IMR-90 (cell line): ENCODE measurements around the gene PDCD1. TPM values are rescaled to one million over a fixed set of nuclear protein-coding genes. Genes with fewer than 3 reads are reported as not detected.
A peak's percentile ranks its signal among the peaks of the same experiment; 100 is the strongest.

Source experiments
- ATAC-seq: fragments of 200-7000 bp; cut with Tn5 transposase; 2 replicates; pipeline ENCODE4 v1.9.1; 2020; ENCODE audit warnings: low read depth, mild to moderate bottlenecking, moderate library complexity
- BruUV-seq: library from RNA; stranded (reverse); fragments of 400-500 nt; replicated peaks from 2 replicates; lab custom pipeline; 2021; lab: Mats Ljungman, UMichigan
- CTCF ChIA-PET: fragments of 300-600 bp; formaldehyde crosslinking; extraction: SDS; loops from one replicate; lab custom pipeline; 2021; ENCODE audit warnings: antibody characterized with exemption; lab: Yijun Ruan, JAX
- POLR2A ChIA-PET: fragments of 300-600 bp; sonication (Branson Sonifier 250); formaldehyde crosslinking; loops from one replicate; lab custom pipeline; 2022; ENCODE audit warnings: antibody characterized with exemption; ENCODE audit not compliant: unreplicated experiment; lab: Charles Lee
- DNase-seq: peaks from one replicate; pipeline ENCODE4 v3.0.0; 2013
- H2AFZ ChIP-seq: replicated peaks from 2 replicates; pipeline ENCODE3; 2013; ENCODE audit warnings: low read length, mild to moderate bottlenecking; ENCODE audit not compliant: poor library complexity
- H2AK5ac ChIP-seq: 2 replicates; pipeline ENCODE4 v1.6.1; 2013; ENCODE audit warnings: low read depth, low read length, inconsistent platforms
- H2AK9ac ChIP-seq: replicated peaks from 2 replicates; pipeline ENCODE3; 2013; ENCODE audit warnings: mild to moderate bottlenecking, low read depth, low read length, moderate library complexity; ENCODE audit not compliant: poor library complexity
- H2BK120ac ChIP-seq: 2 replicates; pipeline ENCODE4 v1.6.1; 2013; ENCODE audit warnings: low read depth, low read length, inconsistent platforms
- H2BK15ac ChIP-seq: 3 replicates; pipeline ENCODE4 v1.6.1; 2013; ENCODE audit warnings: low read depth, low read length, inconsistent platforms
- H2BK20ac ChIP-seq: 2 replicates; pipeline ENCODE4 v1.6.1; 2013; ENCODE audit warnings: low read depth, mild to moderate bottlenecking, inconsistent platforms, low read length, moderate library complexity
- H2BK5ac ChIP-seq: 2 replicates; pipeline ENCODE4 v1.6.1; 2013; ENCODE audit warnings: mild to moderate bottlenecking, low read depth, low read length, inconsistent platforms; ENCODE audit not compliant: poor library complexity, severe bottlenecking
- H3K14ac ChIP-seq: replicated peaks from 2 replicates; pipeline ENCODE4 v1.6.1; 2013; ENCODE audit warnings: low read depth, low read length, inconsistent platforms
- H3K18ac ChIP-seq: 2 replicates; pipeline ENCODE4 v1.6.1; 2013; ENCODE audit warnings: low read depth, low read length, control low read depth
- H3K23ac ChIP-seq: 2 replicates; pipeline ENCODE4 v1.6.1; 2013; ENCODE audit warnings: low read depth, low read length, inconsistent platforms
- H3K27ac ChIP-seq: 2 replicates; pipeline ENCODE4 v1.5.1; 2013; ENCODE audit warnings: mild to moderate bottlenecking, control low read depth, low read length; ENCODE audit not compliant: insufficient read depth
- H3K27me3 ChIP-seq: 2 replicates; pipeline ENCODE4 v1.6.1; 2013; ENCODE audit warnings: low read length; ENCODE audit not compliant: control insufficient read depth, insufficient read depth
- H3K36me3 ChIP-seq: 2 replicates; pipeline ENCODE4 v1.6.1; 2013; ENCODE audit warnings: low read length, mixed read lengths; ENCODE audit not compliant: control insufficient read depth, insufficient read depth
- H3K4ac ChIP-seq: 2 replicates; pipeline ENCODE4 v1.6.1; 2013; ENCODE audit warnings: low read depth, low read length, inconsistent platforms
- H3K4me1 ChIP-seq: 2 replicates; pipeline ENCODE4 v1.6.1; 2013; ENCODE audit warnings: low read length, mixed read lengths; ENCODE audit not compliant: control insufficient read depth, insufficient read depth
- H3K4me2 ChIP-seq: 2 replicates; pipeline ENCODE4 v1.6.1; 2013; ENCODE audit warnings: low read depth, mild to moderate bottlenecking, control low read depth, low read length, moderate library complexity
- H3K4me3 ChIP-seq: 2 replicates; pipeline ENCODE4 v1.5.1; 2013; ENCODE audit warnings: low read depth, mild to moderate bottlenecking, control low read depth, low read length, moderate library complexity; ENCODE audit not compliant: insufficient read depth
- H3K56ac ChIP-seq: 2 replicates; pipeline ENCODE4 v1.6.1; 2013; ENCODE audit warnings: low read length, inconsistent platforms; ENCODE audit not compliant: insufficient read depth; ENCODE audit errors: extremely low read depth
- H3K79me1 ChIP-seq, 2 experiments: 2 replicates each; pipeline ENCODE4 v1.6.1; 2013; ENCODE audit warnings: low read length in 2 of 2, inconsistent platforms in 1 of 2, low read depth in 1 of 2
- H3K9ac ChIP-seq: 2 replicates; pipeline ENCODE4 v1.6.1; 2013; ENCODE audit warnings: low read depth, low read length, control low read depth
- H3K9me1 ChIP-seq: 2 replicates; pipeline ENCODE4 v1.6.1; 2013; ENCODE audit warnings: low read length, inconsistent platforms; ENCODE audit not compliant: insufficient read depth
- H3K9me3 ChIP-seq: 2 replicates; pipeline ENCODE4 v1.6.1; 2013; ENCODE audit warnings: low read length; ENCODE audit not compliant: control insufficient read depth, insufficient read depth
- H4K20me1 ChIP-seq: 2 replicates; pipeline ENCODE4 v1.6.1; 2013; ENCODE audit warnings: low read length, inconsistent platforms; ENCODE audit not compliant: insufficient read depth
- H4K5ac ChIP-seq: 2 replicates; pipeline ENCODE4 v1.6.1; 2013; ENCODE audit warnings: mild to moderate bottlenecking, low read depth, low read length, control low read depth
- H4K8ac ChIP-seq, 2 experiments: 2 replicates each; pipeline ENCODE4 v1.6.1; 2013; ENCODE audit warnings: low read depth in 2 of 2, low read length in 2 of 2, control low read depth in 1 of 2, inconsistent platforms in 1 of 2
- H4K91ac ChIP-seq: 2 replicates; pipeline ENCODE4 v1.6.1; 2013; ENCODE audit warnings: low read depth, low read length, inconsistent platforms; ENCODE audit not compliant: insufficient read depth
- BHLHE40 ChIP-seq: fragments of 150-350 bp; IDR thresholded peaks from 2 replicates; pipeline ENCODE4 v1.6.1; 2016; ENCODE audit warnings: mild to moderate bottlenecking, low read depth, low read length
- WGBS, 2 experiments: methylation state at CpG; one replicate each; pipeline versions ENCODE4 v1.1.5 to v1.1.7; 2013; ENCODE audit warnings: missing lambda C conversion rate in 2 of 2; ENCODE audit not compliant: insufficient read length in 1 of 2; ENCODE audit errors: extremely low coverage in 2 of 2; 5-methylcytosine and 5-hydroxymethylcytosine counted together
- dilution Hi-C: fragments of 300-500 bp; cut with HindIII; formaldehyde crosslinking; loops from one replicate; pipeline ENCODE4 v1.14.3; 2018; ENCODE audit warnings: low sequenced_read_pairs; ENCODE audit not compliant: unreplicated experiment
- in situ Hi-C: fragments of 300-500 bp; cut with MboI; formaldehyde crosslinking; loops from 3 replicates; pipeline ENCODE4 v1.14.3; 2019; ENCODE audit warnings: low sequenced_read_pairs, inconsistent platforms, mixed read lengths
- intact Hi-C: fragments of 100-400 bp; cut with micrococcal nuclease; formaldehyde crosslinking; loops from 2 replicates; pipeline ENCODE4 v1.10.0; 2022
- polyA plus RNA-seq, 3 experiments: library from polyadenylated mRNA; depleted of rRNA; stranded (reverse); fragments of >200 nt; gene quantifications; 2 replicates each; pipeline ENCODE4 v1.2.3, GENCODE V29; 2012; ENCODE audit warnings: low replicate concordance in 1 of 3
- total RNA-seq: library from RNA; depleted of rRNA; stranded (reverse); fragments of >200 nt; gene quantifications from 2 replicates; pipeline ENCODE4 v1.2.3, GENCODE V29; 2012
- TF ChIP-seq, protein P1 (sequence below): conservative IDR thresholded peaks from 2 replicates; pipeline ENCODE4 v1.5.1; 2012; ENCODE audit warnings: mild to moderate bottlenecking, low read depth, low read length, improper control_type of control experiment

PDCD1 gene
- total and polyA plus RNA-seq, 2 of the 4 experiments (the other 2 are of a cell fraction): not detected

DNA sequence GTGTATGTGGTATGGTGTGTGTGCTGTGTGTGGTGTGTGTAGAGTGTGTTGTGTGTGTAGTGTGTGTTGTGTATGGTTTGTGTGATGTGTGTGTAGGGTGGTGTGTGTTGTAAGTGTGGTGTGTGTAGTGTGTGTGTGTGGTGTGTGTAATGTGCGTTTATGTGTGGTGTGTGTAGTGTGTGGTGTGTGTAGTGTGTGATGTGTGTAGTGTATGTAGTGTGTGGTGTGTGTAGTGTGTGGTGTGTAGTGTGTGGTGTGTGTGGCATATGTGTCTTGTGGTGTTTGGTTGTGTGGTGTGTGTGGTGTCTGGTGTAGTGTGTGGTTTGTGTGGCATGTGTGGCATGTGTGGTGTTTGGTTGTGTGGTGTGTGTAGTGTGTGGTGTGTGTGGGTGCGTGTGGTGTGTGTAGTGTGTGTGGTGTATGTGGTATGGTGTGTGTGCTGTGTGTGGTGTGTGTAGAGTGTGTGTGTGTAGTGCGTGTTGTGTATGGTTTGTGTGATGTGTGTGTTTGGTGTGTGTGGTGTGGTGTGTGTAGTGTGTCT is 6.8 kb upstream of the PDCD1 start:
- no peaks in the 10 kb centered on the region for H3K36me3 ChIP-seq
- H3K56ac ChIP-seq: no peak overlapping the region
- in situ Hi-C loops (no loop called here), intact Hi-C loops (no loop called here), dilution Hi-C loops (no loop called here)
- no peaks in the 10 kb centered on the region for H3K79me1 ChIP-seq
- no peak for ATAC-seq
- no peak overlapping the region for H2AK9ac ChIP-seq
- no peak overlapping the region for H2AFZ ChIP-seq
- no TSS peak for BruUV-seq
- H2BK15ac ChIP-seq: no peak overlapping the region
- H3K27ac ChIP-seq: no peak overlapping the region
- H4K20me1 ChIP-seq: peaks cover 5% of the 10 kb centered on the region
- H3K14ac ChIP-seq: no peak overlapping the region
- no peak overlapping the region for H3K4me2 ChIP-seq
- peaks cover 19% of the 10 kb centered on the region for H3K9me1 ChIP-seq
- H3K18ac ChIP-seq: no peak overlapping the region
- no peak for DNase-seq
- H2AK5ac ChIP-seq: no peak overlapping the region
- H3K4me3 ChIP-seq: no peak overlapping the region
- no peak overlapping the region for H4K8ac ChIP-seq
- H3K9ac ChIP-seq: no peak overlapping the region
- WGBS, 2 experiments: 73 to 100% methylated on average over 1 to 2 of the region's 3 CpGs
- H2BK120ac ChIP-seq: no peak overlapping the region
- peak overlapping the region; percentile 96 for H2BK5ac ChIP-seq
- H3K9me3 ChIP-seq: no peaks in the 10 kb centered on the region
- H3K27me3 ChIP-seq: peaks cover 42% of the 10 kb centered on the region
- TF ChIP-seq, protein P1, sequence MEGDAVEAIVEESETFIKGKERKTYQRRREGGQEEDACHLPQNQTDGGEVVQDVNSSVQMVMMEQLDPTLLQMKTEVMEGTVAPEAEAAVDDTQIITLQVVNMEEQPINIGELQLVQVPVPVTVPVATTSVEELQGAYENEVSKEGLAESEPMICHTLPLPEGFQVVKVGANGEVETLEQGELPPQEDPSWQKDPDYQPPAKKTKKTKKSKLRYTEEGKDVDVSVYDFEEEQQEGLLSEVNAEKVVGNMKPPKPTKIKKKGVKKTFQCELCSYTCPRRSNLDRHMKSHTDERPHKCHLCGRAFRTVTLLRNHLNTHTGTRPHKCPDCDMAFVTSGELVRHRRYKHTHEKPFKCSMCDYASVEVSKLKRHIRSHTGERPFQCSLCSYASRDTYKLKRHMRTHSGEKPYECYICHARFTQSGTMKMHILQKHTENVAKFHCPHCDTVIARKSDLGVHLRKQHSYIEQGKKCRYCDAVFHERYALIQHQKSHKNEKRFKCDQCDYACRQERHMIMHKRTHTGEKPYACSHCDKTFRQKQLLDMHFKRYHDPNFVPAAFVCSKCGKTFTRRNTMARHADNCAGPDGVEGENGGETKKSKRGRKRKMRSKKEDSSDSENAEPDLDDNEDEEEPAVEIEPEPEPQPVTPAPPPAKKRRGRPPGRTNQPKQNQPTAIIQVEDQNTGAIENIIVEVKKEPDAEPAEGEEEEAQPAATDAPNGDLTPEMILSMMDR: no peak
- TF ChIP-seq BHLHE40: no peak
- no peak overlapping the region for H3K23ac ChIP-seq
- H3K4me1 ChIP-seq: no peaks in the 10 kb centered on the region; the same call in 1 of the 2 replicates
- H3K4ac ChIP-seq: no peak overlapping the region
- H4K5ac ChIP-seq: no peak overlapping the region
- POLR2A ChIA-PET: no interaction called here
- H4K91ac ChIP-seq: no peak overlapping the region
- no peak overlapping the region for H2BK20ac ChIP-seq
- CTCF ChIA-PET: no interaction called here
